ENCODE measurements around the gene KLHL14.

DNA sequence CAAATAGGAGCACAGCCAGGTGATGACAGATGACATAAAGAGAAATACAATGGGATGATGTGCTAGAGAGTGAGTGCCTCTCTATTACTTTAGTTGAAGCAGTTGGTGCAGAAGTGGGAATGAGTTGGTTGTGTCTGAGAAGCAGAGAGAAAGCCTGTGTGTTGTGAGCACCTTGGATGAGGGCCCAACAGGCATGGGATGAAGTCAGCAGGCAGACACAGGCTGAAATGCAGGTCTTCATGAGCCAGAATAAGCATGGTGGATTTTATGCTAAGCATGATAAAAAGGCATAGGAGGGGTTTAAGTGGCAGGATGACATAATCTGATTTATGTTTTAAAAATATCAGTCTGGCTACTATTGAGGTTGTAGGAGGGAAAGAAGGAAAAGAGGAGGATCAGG, 71.5 kb downstream of the KLHL14 start:
- TF ChIP-seq, protein P1, sequence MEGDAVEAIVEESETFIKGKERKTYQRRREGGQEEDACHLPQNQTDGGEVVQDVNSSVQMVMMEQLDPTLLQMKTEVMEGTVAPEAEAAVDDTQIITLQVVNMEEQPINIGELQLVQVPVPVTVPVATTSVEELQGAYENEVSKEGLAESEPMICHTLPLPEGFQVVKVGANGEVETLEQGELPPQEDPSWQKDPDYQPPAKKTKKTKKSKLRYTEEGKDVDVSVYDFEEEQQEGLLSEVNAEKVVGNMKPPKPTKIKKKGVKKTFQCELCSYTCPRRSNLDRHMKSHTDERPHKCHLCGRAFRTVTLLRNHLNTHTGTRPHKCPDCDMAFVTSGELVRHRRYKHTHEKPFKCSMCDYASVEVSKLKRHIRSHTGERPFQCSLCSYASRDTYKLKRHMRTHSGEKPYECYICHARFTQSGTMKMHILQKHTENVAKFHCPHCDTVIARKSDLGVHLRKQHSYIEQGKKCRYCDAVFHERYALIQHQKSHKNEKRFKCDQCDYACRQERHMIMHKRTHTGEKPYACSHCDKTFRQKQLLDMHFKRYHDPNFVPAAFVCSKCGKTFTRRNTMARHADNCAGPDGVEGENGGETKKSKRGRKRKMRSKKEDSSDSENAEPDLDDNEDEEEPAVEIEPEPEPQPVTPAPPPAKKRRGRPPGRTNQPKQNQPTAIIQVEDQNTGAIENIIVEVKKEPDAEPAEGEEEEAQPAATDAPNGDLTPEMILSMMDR (conservative IDR thresholded peaks at IDR 0.05; ENCODE audit: low read depth in 2 of 2) = no peak
- no peak for TF ChIP-seq POLR2AphosphoS5 (IDR thresholded peaks at IDR 0.05; ENCODE audit: low read depth)
- TF ChIP-seq EZH2 (IDR thresholded peaks at IDR 0.05; ENCODE audit: low read depth, unreplicated experiment) = no peak
- TF ChIP-seq CREB1 (CRISPR knock-in tag; IDR thresholded peaks at IDR 0.05; ENCODE audit: low read depth) = no peak
- no peak for TF ChIP-seq STAT1 (IDR thresholded peaks at IDR 0.05; ENCODE audit: unreplicated experiment)
- TF ChIP-seq JUNB (IDR thresholded peaks at IDR 0.05; ENCODE audit: unreplicated experiment) = no peak

All from GM23338 (cell line).